HEK293 (cell line): ENCODE measurements around the gene GNB1L.

Source experiments
- CTCF ChIP-seq: fragments of 450-650 bp; formaldehyde crosslinking; IDR thresholded peaks from 2 replicates; pipeline ENCODE4 v1.5.1; 2016; ENCODE audit warnings: missing biosample characterization, missing genetic modification characterization
- KLF1 ChIP-seq: fragments of 450-650 bp; formaldehyde crosslinking; IDR thresholded peaks from 2 replicates; pipeline ENCODE4 v1.5.1; 2016; ENCODE audit warnings: missing biosample characterization, missing genetic modification characterization
- PRDM4 ChIP-seq: fragments of 450-650 bp; formaldehyde crosslinking; IDR thresholded peaks from 2 replicates; pipeline ENCODE4 v1.5.1; 2017; ENCODE audit warnings: missing biosample characterization, missing genetic modification characterization
- YY1 ChIP-seq: fragments of 450-650 bp; formaldehyde crosslinking; IDR thresholded peaks from 2 replicates; pipeline ENCODE4 v1.5.1; 2018; ENCODE audit warnings: missing biosample characterization, missing genetic modification characterization
- ZEB2 ChIP-seq: fragments of 450-650 bp; formaldehyde crosslinking; IDR thresholded peaks from 2 replicates; pipeline ENCODE4 v1.5.1; 2016; ENCODE audit warnings: missing biosample characterization, missing genetic modification characterization
- ZNF274 ChIP-seq, 2 experiments: fragments of 200-500 bp in 1 of 2; fragments of 450-650 bp in 1 of 2; sonication (Bioruptor generic) in 1 of 2; formaldehyde crosslinking in 1 of 2; IDR thresholded peaks; 2 replicates each; pipeline versions ENCODE4 v1.5.1 to v1.6.1; 2014 to 2016; ENCODE audit warnings: borderline replicate concordance in 1 of 2, inconsistent platforms in 1 of 2, low read length in 1 of 2, missing biosample characterization in 1 of 2, missing genetic modification characterization in 1 of 2
- ZNF280C ChIP-seq: fragments of 450-650 bp; formaldehyde crosslinking; IDR thresholded peaks from 2 replicates; pipeline ENCODE4 v1.5.1; 2016; ENCODE audit warnings: missing biosample characterization, missing genetic modification characterization
- ZNF398 ChIP-seq: fragments of 450-650 bp; formaldehyde crosslinking; IDR thresholded peaks from 2 replicates; pipeline ENCODE4 v1.5.1; 2017; ENCODE audit warnings: missing biosample characterization, missing genetic modification characterization
- ZNF514 ChIP-seq: fragments of 450-650 bp; formaldehyde crosslinking; IDR thresholded peaks from 2 replicates; pipeline ENCODE4 v1.5.1; 2016; ENCODE audit warnings: missing biosample characterization, missing genetic modification characterization
- ZNF549 ChIP-seq: fragments of 450-650 bp; IDR thresholded peaks from 2 replicates; pipeline ENCODE4 v1.5.1; 2018; ENCODE audit warnings: missing biosample characterization, missing genetic modification characterization, mild to moderate bottlenecking, inconsistent platforms, moderate library complexity
- ZNF704 ChIP-seq: fragments of 450-650 bp; formaldehyde crosslinking; IDR thresholded peaks from 2 replicates; pipeline ENCODE4 v1.5.1; 2016; ENCODE audit warnings: missing biosample characterization, missing genetic modification characterization
- ZNF747 ChIP-seq: fragments of 450-650 bp; formaldehyde crosslinking; IDR thresholded peaks from 2 replicates; pipeline ENCODE4 v1.5.1; 2016; ENCODE audit warnings: missing biosample characterization, missing genetic modification characterization
- ZNF785 ChIP-seq: fragments of 450-650 bp; formaldehyde crosslinking; IDR thresholded peaks from 2 replicates; pipeline ENCODE4 v1.5.1; 2016; ENCODE audit warnings: missing biosample characterization, missing genetic modification characterization

- TF ChIP-seq CTCF (tag by site-specific recombination) (no peak), YY1 (tag by site-specific recombination) (no peak), ZNF514 (tag by site-specific recombination) (no peak), ZNF549 (tag by site-specific recombination) (no peak), ZNF398 (tag by site-specific recombination) (no peak), ZEB2 (tag by site-specific recombination) (no peak), PRDM4 (tag by site-specific recombination) (no peak), ZNF785 (tag by site-specific recombination) (no peak), ZNF704 (no peak), KLF1 (tag by site-specific recombination) (no peak), ZNF280C (no peak), ZNF747 (tag by site-specific recombination) (no peak), ZNF274 (IDR thresholded peaks at IDR 0.05; ENCODE audit: low read length) (no peak), ZNF274 (tag by site-specific recombination; IDR thresholded peaks at IDR 0.05; ENCODE audit: borderline replicate concordance) (no peak)
Measured at GRCh38 chr22:19832476-19833108, 22.1 kb downstream of the GNB1L start.
